GM12878 (cell line): Measurements from ENCODE around the gene HTR2B. TPM values are rescaled to one million over a fixed set of nuclear protein-coding genes. Genes with fewer than 3 reads are reported as not detected.
A peak's percentile ranks its signal among the peaks of the same experiment; 100 is the strongest.

Source experiments
- ATAC-seq: fragments of 200-7000 bp; cut with Tn5 transposase; 3 replicates; pipeline ENCODE4 v1.9.1; 2020; ENCODE audit warnings: mild to moderate bottlenecking, moderate library complexity
- BruUV-seq: library from RNA; stranded (reverse); fragments of 400-500 nt; replicated peaks from 2 replicates; lab custom pipeline; 2021; lab: Mats Ljungman, UMichigan
- CTCF ChIA-PET: fragments of 300-600 bp; sonication (Branson Sonifier 250); formaldehyde crosslinking; extraction: SDS; loops from one replicate; lab custom pipeline; 2021; ENCODE audit warnings: inconsistent platforms; lab: Yijun Ruan, JAX
- POLR2A ChIA-PET: fragments of 350-600 bp; formaldehyde crosslinking; extraction: SDS; loops from one replicate; lab custom pipeline; 2021; ENCODE audit warnings: inconsistent platforms; lab: Charles Lee
- RAD21 ChIA-PET: fragments of 300-600 bp; sonication (Branson Sonifier 250); formaldehyde crosslinking; loops from one replicate; lab custom pipeline; 2023; ENCODE audit warnings: antibody characterized with exemption; ENCODE audit not compliant: unreplicated experiment; lab: Charles Lee
- SMC1A ChIA-PET: fragments of 300-600 bp; sonication (Branson Sonifier 250); formaldehyde crosslinking; loops from one replicate; lab custom pipeline; 2023; ENCODE audit not compliant: unreplicated experiment, uncharacterized antibody; lab: Charles Lee
- DNase-seq: peaks from one replicate; pipeline ENCODE4 v3.0.0-alpha.2; 2011; ENCODE audit warnings: low read depth, low spot score
- FAIRE-seq: peaks from 3 replicates; lab custom pipeline; 2011; peaks lifted over from hg19 to GRCh38; lab: Jason Lieb, UNC
- H2AFZ ChIP-seq: 2 replicates; pipeline ENCODE4 v1.6.0; 2011; ENCODE audit warnings: low read depth, low read length, control low read depth; ENCODE audit not compliant: control insufficient read depth
- H3K27ac ChIP-seq: 2 replicates; pipeline ENCODE4 v1.5.1; 2011; ENCODE audit warnings: control low read depth; ENCODE audit not compliant: control insufficient read depth, insufficient read depth
- H3K27me3 ChIP-seq, 2 experiments: replicated peaks in 1 of 2; 2 replicates each; pipeline versions ENCODE4 v1.6.0 to v1.6.1; 2011; ENCODE audit warnings: low read length in 1 of 2; ENCODE audit not compliant: control insufficient read depth in 2 of 2, insufficient read depth in 2 of 2
- H3K36me3 ChIP-seq, 2 experiments: 2 replicates each; pipeline ENCODE4 v1.5.1; 2011; ENCODE audit warnings: low read length in 1 of 2; ENCODE audit not compliant: control insufficient read depth in 2 of 2, insufficient read depth in 2 of 2
- H3K4me1 ChIP-seq: 2 replicates; pipeline ENCODE4 v1.6.1; 2011; ENCODE audit warnings: mild to moderate bottlenecking, low read length, moderate library complexity, mixed read lengths; ENCODE audit not compliant: control insufficient read depth, insufficient read depth
- H3K4me2 ChIP-seq: 2 replicates; pipeline ENCODE4 v1.6.0; 2011; ENCODE audit warnings: control low read depth; ENCODE audit not compliant: control insufficient read depth, insufficient read depth
- H3K4me3 ChIP-seq: fragments of 200-600 bp; sonication (generic); 2 replicates; pipeline ENCODE4 v1.5.1; 2016
- H3K79me2 ChIP-seq: 2 replicates; pipeline ENCODE4 v1.6.0; 2011; ENCODE audit warnings: low read length; ENCODE audit not compliant: control insufficient read depth, insufficient read depth
- H3K9ac ChIP-seq: 2 replicates; pipeline ENCODE4 v1.8.0; 2011; ENCODE audit warnings: low read length, control low read depth, mixed read lengths; ENCODE audit not compliant: control insufficient read depth, insufficient read depth
- H3K9me3 ChIP-seq: replicated peaks from 3 replicates; pipeline ENCODE4 v1.5.1; 2011; ENCODE audit warnings: mild to moderate bottlenecking, low read length; ENCODE audit not compliant: control insufficient read depth, insufficient read depth
- H4K20me1 ChIP-seq: 2 replicates; pipeline ENCODE4 v1.6.0; 2011; ENCODE audit not compliant: control insufficient read depth, insufficient read depth
- BACH1 ChIP-seq: fragments of 450-650 bp; IDR thresholded peaks from 2 replicates; pipeline ENCODE4 v1.6.1; 2017; ENCODE audit warnings: mild to moderate bottlenecking, borderline replicate concordance
- DPF2 ChIP-seq: fragments of 450-650 bp; IDR thresholded peaks from 2 replicates; pipeline ENCODE4 v1.6.1; 2017; ENCODE audit warnings: mild to moderate bottlenecking
- IRF4 ChIP-seq: IDR thresholded peaks from 2 replicates; pipeline ENCODE4 v1.6.1; 2011; ENCODE audit warnings: low read depth, low read length
- JUND ChIP-seq: IDR thresholded peaks from 2 replicates; pipeline ENCODE4 v1.6.1; 2012; ENCODE audit warnings: low read depth, mild to moderate bottlenecking, low read length, improper control_type of control experiment, moderate library complexity
- MYB ChIP-seq: fragments of 150-350 bp; IDR thresholded peaks from 2 replicates; pipeline ENCODE4 v1.6.1; 2014; ENCODE audit warnings: mild to moderate bottlenecking, low read depth, low read length, borderline replicate concordance
- SPI1 ChIP-seq: IDR thresholded peaks from 2 replicates; pipeline ENCODE4 v1.6.1; 2011; ENCODE audit warnings: low read depth, mild to moderate bottlenecking, low read length, moderate library complexity, borderline replicate concordance; ENCODE audit not compliant: insufficient read depth
- SUPT20H ChIP-seq: IDR thresholded peaks from 2 replicates; pipeline ENCODE4 v1.6.1; 2011; ENCODE audit warnings: low read depth, mild to moderate bottlenecking, low read length, moderate library complexity, borderline replicate concordance; ENCODE audit not compliant: control insufficient read depth
- TCF12 ChIP-seq: IDR thresholded peaks from 2 replicates; pipeline ENCODE4 v1.6.1; 2011; ENCODE audit warnings: low read depth, mild to moderate bottlenecking, low read length
- ZNF207 ChIP-seq: fragments of 450-650 bp; IDR thresholded peaks from 2 replicates; pipeline ENCODE4 v1.6.1; 2014; ENCODE audit warnings: antibody characterized with exemption, mild to moderate bottlenecking, borderline replicate concordance
- WGBS: methylation state at CpG from one replicate; pipeline ENCODE4 v1.1.6; 2016; ENCODE audit warnings: low lambda C conversion rate; ENCODE audit not compliant: insufficient replicate concordance, insufficient coverage; ENCODE audit errors: missing lambda C conversion rate; 5-methylcytosine and 5-hydroxymethylcytosine counted together
- in situ Hi-C: fragments of 300-500 bp; cut with MboI; formaldehyde crosslinking; loops from 9 replicates; pipeline ENCODE4 v1.14.3; 2018; ENCODE audit warnings: mixed read lengths
- intact Hi-C: fragments of 100-400 bp; cut with micrococcal nuclease; formaldehyde crosslinking; loops from one replicate; pipeline ENCODE4 v1.14.2; 2022; ENCODE audit not compliant: unreplicated experiment
- polyA plus RNA-seq, 11 experiments: library from polyadenylated mRNA; depleted of rRNA in 4 of 11; unstranded in 6 of 11; stranded (reverse) in 5 of 11; fragments of >200 nt; fragmentation: Nextera tagmentation in 4 of 11; fragmentation: Illumina TruSeq in 1 of 11; extraction: Ambion mirVana in 4 of 11; extraction: Trizol in 1 of 11; gene quantifications; 1 replicate in 1 of 11; 2 replicates in 10 of 11; pipeline versions ENCODE4 v1.2.1 to v1.2.3, GENCODE V29; 2011 to 2016; ENCODE audit warnings: inconsistent platforms in 2 of 11, missing spikeins in 2 of 11, low read depth in 1 of 11
- total RNA-seq, 4 experiments: library from RNA; depleted of rRNA in 3 of 4; stranded (reverse); fragments of >200 nt in 3 of 4; fragmentation: Illumina TruSeq in 1 of 4; extraction: Trizol in 1 of 4; gene quantifications; 2 replicates each; pipeline versions ENCODE4 v1.2.1 to v1.2.3, GENCODE V29; 2013 to 2021
- TF ChIP-seq, protein P1 (sequence below): fragments of 450-650 bp; IDR thresholded peaks from 2 replicates; pipeline ENCODE4 v1.6.1; 2018; ENCODE audit warnings: borderline replicate concordance, mild to moderate bottlenecking; ENCODE audit not compliant: partially characterized antibody
- TF ChIP-seq, protein P2 (sequence below): fragments of 450-650 bp; formaldehyde crosslinking; IDR thresholded peaks from 2 replicates; pipeline ENCODE4 v1.4.0; 2022; ENCODE audit warnings: mild to moderate bottlenecking, moderate library complexity

Gene HTR2B
- total and polyA plus RNA-seq, 10 of the 15 experiments (the other 5 are each of a cell fraction or from before 2014, with no cell fraction given), result 0.03 to 1.2 (median 0.15) TPM

DNA sequence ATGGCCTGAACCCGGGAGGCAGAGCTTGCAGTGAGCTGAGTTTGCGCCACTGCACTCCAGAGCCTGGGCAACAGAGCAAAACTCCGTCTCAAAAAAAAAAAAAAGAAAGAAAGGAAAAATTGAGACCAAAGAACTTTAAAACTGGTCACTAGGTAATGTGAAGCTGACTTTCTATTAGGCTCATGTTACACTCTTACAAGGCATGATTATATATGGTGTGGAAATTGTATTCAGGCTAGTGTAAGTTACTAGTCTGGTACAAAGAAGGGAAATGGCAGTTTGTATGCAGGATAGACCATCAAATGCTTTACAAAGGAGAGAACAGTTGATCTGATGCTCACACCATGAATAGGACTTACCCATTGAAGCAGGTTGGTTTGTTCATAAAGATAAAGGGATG lies 38.2 kb upstream of the HTR2B start:
- ChIA-PET RAD21 (interaction anchor here (0.7 kb wide), 1 partner anchor 48 kb away, joined by 3 read pairs; no protein-coding TSS in a partner anchor), SMC1A (no interaction called here), CTCF (interaction anchor here (1.1 kb wide), 1 partner anchor 17 kb away, joined by 3 read pairs; no protein-coding TSS in a partner anchor), POLR2A (interaction anchor here (0.7 kb wide), 1 partner anchor 23 kb away, joined by 4 read pairs; no protein-coding TSS in a partner anchor)
- no TSS peak for BruUV-seq
- no peak overlapping the region for H3K27ac ChIP-seq
- no peak overlapping the region for H3K9ac ChIP-seq
- H3K27me3 ChIP-seq, result no peaks in the 10 kb centered on the region
- DNase-seq (no peak), FAIRE-seq (no peak), ATAC-seq (no peak)
- intact Hi-C loops (no loop called here), in situ Hi-C loops (no loop called here)
- no peaks in the 10 kb centered on the region for H3K79me2 ChIP-seq
- H3K9me3 ChIP-seq, result no peaks in the 10 kb centered on the region
- no peak overlapping the region for H2AFZ ChIP-seq
- 100% methylated on average over 1 of the region's 3 CpGs for WGBS
- no peak overlapping the region for H3K4me2 ChIP-seq
- no peaks in the 10 kb centered on the region for H4K20me1 ChIP-seq
- TF ChIP-seq ZNF207, result no peak
- H3K4me1 ChIP-seq, result peaks cover 8% of the 10 kb centered on the region; the same call in 1 of the 2 replicates
- H3K36me3 ChIP-seq, result peaks cover 9 to 19% of the 10 kb centered on the region in 2 experiments
- H3K4me3 ChIP-seq, result no peak overlapping the region

DNA sequence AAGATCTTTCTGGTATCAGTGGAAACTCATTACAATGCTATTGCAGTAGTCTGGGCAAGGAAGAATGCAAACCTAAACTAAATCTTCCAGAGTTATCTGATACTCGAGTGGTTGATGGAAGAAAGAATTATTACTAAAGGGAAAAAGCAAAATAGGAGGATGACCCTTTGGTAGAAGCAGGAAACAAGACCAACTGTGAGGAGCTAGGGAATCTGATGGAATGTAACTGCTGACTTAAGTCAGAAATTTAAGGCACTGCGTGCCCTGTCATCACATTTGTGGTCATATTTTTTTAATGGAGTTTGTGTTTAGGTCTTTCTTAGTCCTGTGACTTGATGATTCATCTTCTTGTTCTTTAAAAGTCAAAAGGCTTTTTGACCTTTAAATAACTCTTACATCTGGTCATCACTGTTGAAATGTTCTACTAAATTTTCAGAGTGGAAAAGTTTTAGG lies 37.1 kb upstream of the HTR2B start:
- in situ Hi-C loops (no loop called here), intact Hi-C loops (no loop called here)
- peak overlapping the region; percentile 18; the same call in 1 of the 2 replicates for H3K27ac ChIP-seq
- CTCF ChIA-PET, result interaction anchor here (0.9 to 1.4 kb wide), 4 partner anchors 16 to 290 kb away, joined by 3 read pairs; no protein-coding TSS in a partner anchor
- peaks cover 8% of the 10 kb centered on the region; the same call in 1 of the 2 replicates for H3K4me1 ChIP-seq
- SMC1A ChIA-PET, result interaction anchor here (0.7 to 1.3 kb wide), 2 partner anchors 18 to 62 kb away, joined by 3 read pairs; no protein-coding TSS in a partner anchor
- no peak overlapping the region for H3K4me3 ChIP-seq
- no peak overlapping the region for H2AFZ ChIP-seq
- H3K9ac ChIP-seq, result no peak overlapping the region
- H3K9me3 ChIP-seq, result no peaks in the 10 kb centered on the region
- ATAC-seq (no peak), DNase-seq (no peak), FAIRE-seq (peak; percentile 59)
- no peak overlapping the region for H3K4me2 ChIP-seq
- no TSS peak for BruUV-seq
- no peaks in the 10 kb centered on the region for H3K79me2 ChIP-seq
- H4K20me1 ChIP-seq, result no peaks in the 10 kb centered on the region
- H3K27me3 ChIP-seq, result no peaks in the 10 kb centered on the region
- RAD21 ChIA-PET, result interaction anchor here (1.2 kb wide), 1 partner anchor 12 kb away, joined by 4 read pairs; no protein-coding TSS in a partner anchor
- peaks cover 6 to 14% of the 10 kb centered on the region in 2 experiments for H3K36me3 ChIP-seq
- WGBS, result 92% methylated on average over 2 of the region's 2 CpGs
- POLR2A ChIA-PET, result no interaction called here
- TF ChIP-seq SUPT20H, result no peak
- TF ChIP-seq, protein P1, sequence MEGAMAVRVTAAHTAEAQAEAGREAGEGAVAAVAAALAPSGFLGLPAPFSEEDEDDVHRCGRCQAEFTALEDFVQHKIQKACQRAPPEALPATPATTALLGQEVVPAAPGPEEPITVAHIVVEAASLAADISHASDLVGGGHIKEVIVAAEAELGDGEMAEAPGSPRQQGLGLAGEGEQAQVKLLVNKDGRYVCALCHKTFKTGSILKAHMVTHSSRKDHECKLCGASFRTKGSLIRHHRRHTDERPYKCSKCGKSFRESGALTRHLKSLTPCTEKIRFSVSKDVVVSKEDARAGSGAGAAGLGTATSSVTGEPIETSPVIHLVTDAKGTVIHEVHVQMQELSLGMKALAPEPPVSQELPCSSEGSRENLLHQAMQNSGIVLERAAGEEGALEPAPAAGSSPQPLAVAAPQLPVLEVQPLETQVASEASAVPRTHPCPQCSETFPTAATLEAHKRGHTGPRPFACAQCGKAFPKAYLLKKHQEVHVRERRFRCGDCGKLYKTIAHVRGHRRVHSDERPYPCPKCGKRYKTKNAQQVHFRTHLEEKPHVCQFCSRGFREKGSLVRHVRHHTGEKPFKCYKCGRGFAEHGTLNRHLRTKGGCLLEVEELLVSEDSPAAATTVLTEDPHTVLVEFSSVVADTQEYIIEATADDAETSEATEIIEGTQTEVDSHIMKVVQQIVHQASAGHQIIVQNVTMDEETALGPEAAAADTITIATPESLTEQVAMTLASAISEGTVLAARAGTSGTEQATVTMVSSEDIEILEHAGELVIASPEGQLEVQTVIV, result no peak
- no peak for TF ChIP-seq IRF4
- TF ChIP-seq TCF12, result no peak
- TF ChIP-seq DPF2, result no peak
- TF ChIP-seq JUND, result no peak
- no peak for TF ChIP-seq MYB
- no peak for TF ChIP-seq BACH1
- no peak for TF ChIP-seq SPI1
- TF ChIP-seq, protein P2, sequence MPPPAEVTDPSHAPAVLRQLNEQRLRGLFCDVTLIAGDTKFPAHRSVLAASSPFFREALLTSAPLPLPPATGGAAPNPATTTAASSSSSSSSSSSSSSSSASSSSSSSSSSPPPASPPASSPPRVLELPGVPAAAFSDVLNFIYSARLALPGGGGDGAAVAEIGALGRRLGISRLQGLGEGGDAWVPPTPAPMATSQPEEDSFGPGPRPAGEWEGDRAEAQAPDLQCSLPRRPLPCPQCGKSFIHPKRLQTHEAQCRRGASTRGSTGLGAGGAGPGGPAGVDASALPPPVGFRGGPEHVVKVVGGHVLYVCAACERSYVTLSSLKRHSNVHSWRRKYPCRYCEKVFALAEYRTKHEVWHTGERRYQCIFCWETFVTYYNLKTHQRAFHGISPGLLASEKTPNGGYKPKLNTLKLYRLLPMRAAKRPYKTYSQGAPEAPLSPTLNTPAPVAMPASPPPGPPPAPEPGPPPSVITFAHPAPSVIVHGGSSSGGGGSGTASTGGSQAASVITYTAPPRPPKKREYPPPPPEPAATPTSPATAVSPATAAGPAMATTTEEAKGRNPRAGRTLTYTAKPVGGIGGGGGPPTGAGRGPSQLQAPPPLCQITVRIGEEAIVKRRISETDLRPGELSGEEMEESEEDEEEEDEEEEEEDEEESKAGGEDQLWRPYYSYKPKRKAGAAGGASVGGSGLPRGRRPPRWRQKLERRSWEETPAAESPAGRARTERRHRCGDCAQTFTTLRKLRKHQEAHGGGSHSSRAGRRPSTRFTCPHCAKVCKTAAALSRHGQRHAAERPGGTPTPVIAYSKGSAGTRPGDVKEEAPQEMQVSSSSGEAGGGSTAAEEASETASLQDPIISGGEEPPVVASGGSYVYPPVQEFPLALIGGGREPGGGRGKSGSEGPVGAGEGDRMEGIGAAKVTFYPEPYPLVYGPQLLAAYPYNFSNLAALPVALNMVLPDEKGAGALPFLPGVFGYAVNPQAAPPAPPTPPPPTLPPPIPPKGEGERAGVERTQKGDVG (CRISPR knock-in tag), result no peak
